ENCODE data around the gene UST. TPM values are rescaled to one million over a fixed set of nuclear protein-coding genes. Genes with fewer than 3 reads are reported as not detected.

UST gene
- total and polyA plus RNA-seq, 2 of the 8 experiments (the other 6 are each of a cell fraction or from before 2014, with no cell fraction given) = 13.5 to 34.5 TPM

GRCh38 chr6:148999929-149000468, 253.2 kb downstream of the UST start (continued):
- no peak for TF ChIP-seq CHD7 (IDR thresholded peaks at IDR 0.05; ENCODE audit: insufficient replicate concordance, low read length)
- no peak for TF ChIP-seq RXRA (IDR thresholded peaks at IDR 0.05; ENCODE audit: insufficient read depth, low read depth, low read length)
- no peak for TF ChIP-seq RNF2 (IDR thresholded peaks at IDR 0.05; ENCODE audit: borderline replicate concordance, low read depth, low read length, missing control alignments, poor library complexity, severe bottlenecking)
- no peak for TF ChIP-seq MAX (IDR thresholded peaks at IDR 0.05)
- TF ChIP-seq CBX8 (IDR thresholded peaks at IDR 0.05; ENCODE audit: borderline replicate concordance, low read depth, low read length) = no peak
- TF ChIP-seq SUZ12 (IDR thresholded peaks at IDR 0.05; ENCODE audit: low read length) = no peak
- no peak for TF ChIP-seq KDM1A (IDR thresholded peaks at IDR 0.05; ENCODE audit: borderline replicate concordance, low read length)

All from H1 (cell line).